HEK293 (cell line): ENCODE data around the gene RGS7BP.

Experiments used
- CTCF ChIA-PET: fragments of 350-600 bp; formaldehyde crosslinking; extraction: SDS; loops from one replicate; lab custom pipeline; 2021; ENCODE audit warnings: antibody characterized with exemption; lab: Yijun Ruan, JAX
- POLR2A ChIA-PET: fragments of 300-600 bp; formaldehyde crosslinking; extraction: SDS; loops from one replicate; lab custom pipeline; 2020; ENCODE audit warnings: antibody characterized with exemption, inconsistent platforms; lab: Yijun Ruan, JAX
- H3K27ac ChIP-seq: fragments of 200-500 bp; sonication (Bioruptor generic); 2 replicates; pipeline ENCODE4 v1.5.1; 2014; ENCODE audit warnings: low read depth, low read length, control low read depth, inconsistent platforms; ENCODE audit errors: extremely low read depth
- H3K36me3 ChIP-seq, 2 experiments: fragments of 200-500 bp in 1 of 2; sonication (Bioruptor generic) in 1 of 2; 1 replicate in 1 of 2; 2 replicates in 1 of 2; pipeline ENCODE4 v1.5.1; 2014 to 2017; ENCODE audit warnings: inconsistent platforms in 2 of 2, low read length in 2 of 2; ENCODE audit not compliant: control insufficient read depth in 2 of 2, insufficient read depth in 1 of 2
- H3K4me1 ChIP-seq: fragments of 200-500 bp; sonication (Bioruptor generic); 2 replicates; pipeline ENCODE4 v1.5.1; 2014; ENCODE audit warnings: mild to moderate bottlenecking, low read length, inconsistent platforms; ENCODE audit not compliant: control insufficient read depth, insufficient read depth
- H3K4me3 ChIP-seq: 2 replicates; pipeline ENCODE4 v1.5.1; 2011; ENCODE audit warnings: low read depth, mild to moderate bottlenecking, control low read depth, low read length, moderate library complexity
- H3K9me3 ChIP-seq: fragments of 200-500 bp; sonication (Bioruptor generic); 2 replicates; pipeline ENCODE4 v1.5.1; 2014; ENCODE audit warnings: low read depth, low read length, inconsistent platforms; ENCODE audit not compliant: control insufficient read depth, insufficient read depth
- HOXC10 ChIP-seq: sonication (generic); formaldehyde crosslinking; IDR thresholded peaks from 2 replicates; pipeline ENCODE4 v1.8.1; 2023; ENCODE audit warnings: mild to moderate bottlenecking, missing genetic modification reagents
- REPIN1 ChIP-seq: fragments of 450-650 bp; formaldehyde crosslinking; IDR thresholded peaks from 2 replicates; pipeline ENCODE4 v1.5.1; 2017; ENCODE audit warnings: missing biosample characterization, missing genetic modification characterization, low read depth
- SCRT1 ChIP-seq: fragments of 450-650 bp; formaldehyde crosslinking; IDR thresholded peaks from 2 replicates; pipeline ENCODE4 v1.5.1; 2016; ENCODE audit warnings: missing biosample characterization, missing genetic modification characterization, borderline replicate concordance
- WT1 ChIP-seq: fragments of 450-650 bp; formaldehyde crosslinking; IDR thresholded peaks from 2 replicates; pipeline ENCODE4 v1.5.1; 2016; ENCODE audit warnings: missing biosample characterization, missing genetic modification characterization
- YY1 ChIP-seq: fragments of 450-650 bp; formaldehyde crosslinking; IDR thresholded peaks from 2 replicates; pipeline ENCODE4 v1.5.1; 2018; ENCODE audit warnings: missing biosample characterization, missing genetic modification characterization
- ZFHX2 ChIP-seq: fragments of 450-650 bp; formaldehyde crosslinking; conservative IDR thresholded peaks from 2 replicates; pipeline ENCODE4 v1.5.1; 2016; ENCODE audit warnings: missing biosample characterization, missing genetic modification characterization
- ZNF10 ChIP-seq: fragments of 450-650 bp; formaldehyde crosslinking; IDR thresholded peaks from 2 replicates; pipeline ENCODE4 v1.5.1; 2017; ENCODE audit warnings: missing biosample characterization, missing genetic modification characterization
- ZNF16 ChIP-seq: fragments of 450-650 bp; formaldehyde crosslinking; IDR thresholded peaks from 2 replicates; pipeline ENCODE4 v1.5.1; 2016; ENCODE audit warnings: low read depth, missing biosample characterization, missing genetic modification characterization
- ZNF366 ChIP-seq: fragments of 450-650 bp; formaldehyde crosslinking; conservative IDR thresholded peaks from 2 replicates; pipeline ENCODE4 v1.5.1; 2016; ENCODE audit warnings: missing biosample characterization, missing genetic modification characterization
- ZNF404 ChIP-seq: fragments of 450-650 bp; formaldehyde crosslinking; IDR thresholded peaks from 2 replicates; pipeline ENCODE4 v1.5.1; 2017; ENCODE audit warnings: missing biosample characterization, missing genetic modification characterization
- ZNF518A ChIP-seq: fragments of 450-650 bp; formaldehyde crosslinking; conservative IDR thresholded peaks from 2 replicates; pipeline ENCODE4 v1.5.1; 2016; ENCODE audit warnings: low read depth, missing biosample characterization, missing genetic modification characterization
- ZNF561 ChIP-seq: fragments of 450-650 bp; IDR thresholded peaks from 2 replicates; pipeline ENCODE4 v1.5.1; 2018; ENCODE audit warnings: missing biosample characterization, missing genetic modification characterization, borderline replicate concordance
- ZNF660 ChIP-seq: fragments of 450-650 bp; IDR thresholded peaks from 2 replicates; pipeline ENCODE4 v1.5.1; 2018; ENCODE audit warnings: missing biosample characterization, mild to moderate bottlenecking, missing genetic modification characterization
- ZNF664 ChIP-seq: fragments of 450-650 bp; formaldehyde crosslinking; IDR thresholded peaks from 2 replicates; pipeline ENCODE4 v1.5.1; 2016; ENCODE audit warnings: missing biosample characterization, missing genetic modification characterization
- ZNF837 ChIP-seq: fragments of 450-650 bp; formaldehyde crosslinking; IDR thresholded peaks from 2 replicates; pipeline ENCODE4 v1.5.1; 2016; ENCODE audit warnings: missing biosample characterization, missing genetic modification characterization
- TF ChIP-seq, protein P1 (sequence below): fragments of 450-650 bp; formaldehyde crosslinking; IDR thresholded peaks from 2 replicates; pipeline ENCODE4 v1.5.1; 2016; ENCODE audit warnings: missing biosample characterization, missing genetic modification characterization
- TF ChIP-seq, protein P2 (sequence below): fragments of 450-650 bp; formaldehyde crosslinking; IDR thresholded peaks from 2 replicates; pipeline ENCODE4 v1.5.1; 2017; ENCODE audit warnings: missing biosample characterization, missing genetic modification characterization

The RGS7BP gene

DNA sequence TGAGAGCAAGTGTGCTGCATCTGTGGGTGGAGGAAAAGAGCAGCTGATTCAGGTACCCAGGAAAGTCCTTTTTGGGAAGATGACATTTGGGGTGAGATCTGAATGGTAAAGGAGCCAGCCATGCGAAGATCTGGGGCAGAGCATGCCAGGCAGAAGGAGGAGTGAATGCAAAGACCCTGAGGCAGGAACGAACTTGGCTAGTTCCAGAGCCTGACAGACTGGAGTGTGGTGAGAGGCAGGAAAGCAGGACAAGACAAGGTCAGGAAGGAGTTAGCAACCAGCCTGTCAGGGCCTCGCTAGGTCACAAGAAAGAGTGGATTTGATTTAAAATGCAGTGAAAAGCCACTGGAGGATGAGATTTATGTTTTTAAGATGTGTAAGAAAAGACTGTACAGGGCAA is 28.2 kb downstream of the RGS7BP start (continued):
- TF ChIP-seq ZNF518A (no peak), YY1 (no peak), ZNF561 (tag by site-specific recombination) (no peak), ZNF16 (no peak), REPIN1 (tag by site-specific recombination) (no peak)
- TF ChIP-seq, protein P1, sequence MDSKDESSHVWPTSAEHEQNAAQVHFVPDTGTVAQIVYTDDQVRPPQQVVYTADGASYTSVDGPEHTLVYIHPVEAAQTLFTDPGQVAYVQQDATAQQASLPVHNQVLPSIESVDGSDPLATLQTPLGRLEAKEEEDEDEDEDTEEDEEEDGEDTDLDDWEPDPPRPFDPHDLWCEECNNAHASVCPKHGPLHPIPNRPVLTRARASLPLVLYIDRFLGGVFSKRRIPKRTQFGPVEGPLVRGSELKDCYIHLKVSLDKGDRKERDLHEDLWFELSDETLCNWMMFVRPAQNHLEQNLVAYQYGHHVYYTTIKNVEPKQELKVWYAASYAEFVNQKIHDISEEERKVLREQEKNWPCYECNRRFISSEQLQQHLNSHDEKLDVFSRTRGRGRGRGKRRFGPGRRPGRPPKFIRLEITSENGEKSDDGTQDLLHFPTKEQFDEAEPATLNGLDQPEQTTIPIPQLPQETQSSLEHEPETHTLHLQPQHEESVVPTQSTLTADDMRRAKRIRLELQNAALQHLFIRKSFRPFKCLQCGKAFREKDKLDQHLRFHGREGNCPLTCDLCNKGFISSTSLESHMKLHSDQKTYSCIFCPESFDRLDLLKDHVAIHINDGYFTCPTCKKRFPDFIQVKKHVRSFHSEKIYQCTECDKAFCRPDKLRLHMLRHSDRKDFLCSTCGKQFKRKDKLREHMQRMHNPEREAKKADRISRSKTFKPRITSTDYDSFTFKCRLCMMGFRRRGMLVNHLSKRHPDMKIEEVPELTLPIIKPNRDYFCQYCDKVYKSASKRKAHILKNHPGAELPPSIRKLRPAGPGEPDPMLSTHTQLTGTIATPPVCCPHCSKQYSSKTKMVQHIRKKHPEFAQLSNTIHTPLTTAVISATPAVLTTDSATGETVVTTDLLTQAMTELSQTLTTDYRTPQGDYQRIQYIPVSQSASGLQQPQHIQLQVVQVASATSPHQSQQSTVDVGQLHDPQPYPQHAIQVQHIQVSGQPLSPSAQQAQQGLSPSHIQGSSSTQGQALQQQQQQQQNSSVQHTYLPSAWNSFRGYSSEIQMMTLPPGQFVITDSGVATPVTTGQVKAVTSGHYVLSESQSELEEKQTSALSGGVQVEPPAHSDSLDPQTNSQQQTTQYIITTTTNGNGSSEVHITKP (tag by site-specific recombination), result no peak

DNA sequence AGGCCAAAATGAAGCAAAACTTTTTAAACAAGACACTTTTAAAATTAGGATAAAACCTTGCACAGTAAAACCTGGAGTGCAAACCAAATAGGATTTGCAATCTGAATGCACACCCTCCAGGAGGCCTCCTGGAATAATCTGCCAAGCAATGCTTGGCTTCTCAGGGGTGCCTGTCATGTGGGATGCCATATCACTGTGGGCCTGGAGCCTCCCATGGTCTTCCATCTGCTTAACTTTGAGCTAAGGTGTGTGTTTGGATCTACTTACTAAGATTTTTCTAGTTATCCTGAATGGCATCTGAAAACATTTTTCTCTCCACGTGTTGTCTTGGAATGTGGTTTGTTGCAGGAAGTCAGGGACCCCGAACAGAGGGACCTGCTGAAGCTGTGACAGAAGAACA is 52.1 kb downstream of the RGS7BP start:
- POLR2A ChIA-PET, result no interaction called here
- TF ChIP-seq HOXC10 (CRISPR knock-in tag), result no peak
- TF ChIP-seq ZNF837, result no peak
- no peak for TF ChIP-seq ZNF10 (tag by site-specific recombination)
- TF ChIP-seq ZNF404 (tag by site-specific recombination), result no peak
- no peak for TF ChIP-seq ZFHX2 (tag by site-specific recombination)
- no peak for TF ChIP-seq ZNF660 (tag by site-specific recombination)
- TF ChIP-seq, protein P2, sequence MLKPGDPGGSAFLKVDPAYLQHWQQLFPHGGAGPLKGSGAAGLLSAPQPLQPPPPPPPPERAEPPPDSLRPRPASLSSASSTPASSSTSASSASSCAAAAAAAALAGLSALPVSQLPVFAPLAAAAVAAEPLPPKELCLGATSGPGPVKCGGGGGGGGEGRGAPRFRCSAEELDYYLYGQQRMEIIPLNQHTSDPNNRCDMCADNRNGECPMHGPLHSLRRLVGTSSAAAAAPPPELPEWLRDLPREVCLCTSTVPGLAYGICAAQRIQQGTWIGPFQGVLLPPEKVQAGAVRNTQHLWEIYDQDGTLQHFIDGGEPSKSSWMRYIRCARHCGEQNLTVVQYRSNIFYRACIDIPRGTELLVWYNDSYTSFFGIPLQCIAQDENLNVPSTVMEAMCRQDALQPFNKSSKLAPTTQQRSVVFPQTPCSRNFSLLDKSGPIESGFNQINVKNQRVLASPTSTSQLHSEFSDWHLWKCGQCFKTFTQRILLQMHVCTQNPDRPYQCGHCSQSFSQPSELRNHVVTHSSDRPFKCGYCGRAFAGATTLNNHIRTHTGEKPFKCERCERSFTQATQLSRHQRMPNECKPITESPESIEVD, result no peak
- TF ChIP-seq SCRT1, result no peak
- no peak for TF ChIP-seq ZNF664 (tag by site-specific recombination)
- no peak for TF ChIP-seq WT1 (tag by site-specific recombination)
- TF ChIP-seq ZNF366 (tag by site-specific recombination), result no peak
- CTCF ChIA-PET, result interaction anchor here (0.6 kb wide), 1 partner anchor 256 kb away, joined by 3 read pairs; no protein-coding TSS in a partner anchor

More for the DNA sequence above, 52.1 kb downstream of the RGS7BP start:
- H3K27ac ChIP-seq, result no peak overlapping the region
- H3K4me1 ChIP-seq, result no peaks in the 10 kb centered on the region
- H3K4me3 ChIP-seq, result no peak overlapping the region
- H3K9me3 ChIP-seq, result no peaks in the 10 kb centered on the region
- no peaks in the 10 kb centered on the region for H3K36me3 ChIP-seq
